Activated T-helper 9 cell treated with anti-CD3 and anti-CD28 coated beads, Interleukin-2, amount 50 U/mL, for 16 hours (primary cell): ENCODE results near the gene STAP2.

ENCODE experiments used
- DNase-seq: peaks from one replicate; pipeline ENCODE4 v3.0.0-alpha.2; 2020; ENCODE audit warnings: low read depth

STAP2 gene

GRCh38 chr19:4338441-4339355 is at the start of gene STAP2:
Gene STAP2 (minus strand): TSS chr19:4338827. CDS start chr19:4338753, 74 bp downstream.
- no peak for DNase-seq

GRCh38 chr19:4386041-4386782 is 47.6 kb upstream of the STAP2 start:
- DNase-seq = no peak

- no peak for DNase-seq
Observed at GRCh38 chr19:4385291-4386040, 46.8 kb upstream of the STAP2 start.

GRCh38 chr19:4380254-4380727 is 41.7 kb upstream of the STAP2 start:
- DNase-seq = peak; percentile 37

GRCh38 chr19:4379383-4380253 is 41.0 kb upstream of the STAP2 start:
- DNase-seq = no peak

GRCh38 chr19:4378886-4379285 is 40.3 kb upstream of the STAP2 start:
- DNase-seq = no peak

GRCh38 chr19:4376991-4377781 is 38.6 kb upstream of the STAP2 start:
- no peak for DNase-seq

GRCh38 chr19:4376671-4376990 is 38.0 kb upstream of the STAP2 start:
- no peak for DNase-seq

GRCh38 chr19:4376028-4376670 is 37.5 kb upstream of the STAP2 start:
- DNase-seq = no peak

GRCh38 chr19:4375164-4376027 is 36.8 kb upstream of the STAP2 start:
- DNase-seq = no peak

GRCh38 chr19:4374498-4375163 is 36.0 kb upstream of the STAP2 start:
- DNase-seq = no peak

GRCh38 chr19:4373601-4374497 is 35.2 kb upstream of the STAP2 start:
- DNase-seq = no peak

GRCh38 chr19:4373013-4373367 is 34.4 kb upstream of the STAP2 start:
- no peak for DNase-seq

- no peak for DNase-seq
Observed at GRCh38 chr19:4372165-4373012, 33.8 kb upstream of the STAP2 start.

- no peak for DNase-seq
Observed at GRCh38 chr19:4371247-4372164, 32.9 kb upstream of the STAP2 start.
